NCI-H345 (cell line): ENCODE measurements around the gene ARSH.
"Not testable (repeated sequence)": the region's sequence is repeated elsewhere in the genome, so short reads cannot be mapped to it uniquely, and the experiment has no call there.

ENCODE experiments used
- DNase-seq: peaks from one replicate; lab custom pipeline; 2025; lab: John Stamatoyannopoulos, UW

The ARSH gene, protein sequence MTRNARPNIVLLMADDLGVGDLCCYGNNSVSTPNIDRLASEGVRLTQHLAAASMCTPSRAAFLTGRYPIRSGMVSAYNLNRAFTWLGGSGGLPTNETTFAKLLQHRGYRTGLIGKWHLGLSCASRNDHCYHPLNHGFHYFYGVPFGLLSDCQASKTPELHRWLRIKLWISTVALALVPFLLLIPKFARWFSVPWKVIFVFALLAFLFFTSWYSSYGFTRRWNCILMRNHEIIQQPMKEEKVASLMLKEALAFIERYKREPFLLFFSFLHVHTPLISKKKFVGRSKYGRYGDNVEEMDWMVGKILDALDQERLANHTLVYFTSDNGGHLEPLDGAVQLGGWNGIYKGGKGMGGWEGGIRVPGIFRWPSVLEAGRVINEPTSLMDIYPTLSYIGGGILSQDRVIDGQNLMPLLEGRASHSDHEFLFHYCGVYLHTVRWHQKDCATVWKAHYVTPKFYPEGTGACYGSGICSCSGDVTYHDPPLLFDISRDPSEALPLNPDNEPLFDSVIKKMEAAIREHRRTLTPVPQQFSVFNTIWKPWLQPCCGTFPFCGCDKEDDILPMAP

DNA sequence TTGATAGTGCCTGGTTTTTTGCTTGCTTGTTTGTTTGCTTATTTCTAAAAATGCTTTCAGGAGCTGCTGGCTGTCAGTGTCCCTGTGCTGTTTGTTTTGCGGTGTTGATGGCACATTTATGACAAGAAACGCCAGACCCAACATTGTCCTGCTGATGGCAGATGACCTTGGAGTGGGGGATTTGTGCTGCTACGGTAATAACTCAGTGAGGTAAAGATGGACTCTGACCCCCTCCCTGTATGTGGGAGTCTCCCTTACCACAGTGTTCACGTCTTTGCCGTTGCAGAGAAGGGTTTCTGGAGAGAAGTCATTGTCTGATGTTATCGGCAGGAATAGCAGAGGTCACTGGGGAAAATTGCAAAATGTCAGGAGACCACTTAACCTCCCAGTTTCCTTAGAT, at the start of gene ARSH:
Gene ARSH, plus strand, starts transcription at position 52 of the 400 bp plus-strand sequence. Its CDS starts 67 bp downstream, at position 119.
- no peak for DNase-seq

DNA sequence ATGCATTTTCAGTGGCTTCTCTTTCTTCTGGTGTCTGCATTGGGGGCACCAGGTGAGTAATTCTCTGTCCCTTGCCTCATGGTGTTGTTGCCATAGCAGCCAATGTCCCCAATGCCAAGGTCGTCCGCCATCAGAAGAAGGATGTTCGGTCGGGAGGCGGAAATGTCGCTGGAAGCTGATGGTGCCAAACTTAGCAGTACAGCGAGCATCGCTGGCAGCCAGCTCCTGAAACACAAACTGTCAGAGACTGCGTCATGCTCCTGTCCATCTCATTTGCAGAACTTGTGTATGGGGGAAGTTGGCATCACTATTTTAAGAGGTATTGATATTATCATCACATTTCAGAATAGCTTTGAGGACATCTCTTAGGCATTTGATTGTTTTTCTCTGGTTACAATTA, 48.1 kb upstream of the ARSH start:
- no peak for DNase-seq

DNA sequence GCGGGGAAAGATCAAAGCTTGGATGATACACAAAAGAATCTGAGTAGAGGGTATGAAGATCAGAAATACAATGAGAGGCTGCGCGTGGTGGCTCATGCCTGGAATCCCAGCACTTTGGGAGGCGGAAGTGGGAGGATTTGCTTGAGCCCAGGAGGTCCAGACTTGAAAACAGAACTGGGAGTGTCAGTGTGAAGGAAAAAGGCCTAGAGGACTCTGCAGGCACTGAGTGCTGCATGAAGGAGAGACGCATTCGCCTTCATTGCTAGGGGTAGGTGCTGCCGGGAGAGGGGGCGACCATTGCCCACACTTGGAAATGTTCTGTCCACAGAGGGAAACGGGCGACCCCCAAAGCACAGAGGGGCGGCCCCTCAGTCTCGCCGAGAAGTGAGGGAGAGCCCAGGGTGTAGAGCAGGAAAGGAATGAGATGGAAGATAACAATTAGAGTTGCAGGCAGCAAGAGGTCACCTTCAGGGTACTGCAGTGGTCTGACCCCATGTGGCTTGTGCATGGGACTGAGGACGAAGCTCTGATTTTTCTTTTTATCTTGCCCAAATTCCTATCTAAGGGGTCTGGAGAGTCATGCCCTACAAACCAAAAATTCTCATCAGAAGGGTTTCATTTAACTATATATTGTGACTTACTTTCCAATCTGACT, 45.4 kb upstream of the ARSH start:
- DNase-seq = no peak

DNA sequence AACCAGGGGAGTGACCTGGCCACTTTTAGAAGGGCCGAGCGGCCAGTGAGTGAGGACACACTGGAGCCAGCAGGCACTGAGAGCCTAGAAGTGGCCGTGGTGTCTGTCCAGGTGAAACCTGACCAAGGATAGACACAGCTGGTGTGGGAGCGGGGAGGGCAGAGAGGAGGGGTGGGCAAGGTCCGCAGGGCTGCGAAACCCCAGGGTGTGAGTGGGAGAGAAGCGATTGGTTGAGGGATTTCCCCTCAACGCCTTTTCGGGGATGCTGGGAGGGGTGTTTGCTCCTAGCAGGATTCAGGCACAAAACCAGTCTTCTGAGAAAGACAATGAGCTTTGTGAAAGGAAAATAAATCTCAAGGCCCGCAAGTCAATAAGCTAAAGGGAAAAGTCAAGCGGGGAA, 44.0 kb upstream of the ARSH start:
- no peak for DNase-seq

DNA sequence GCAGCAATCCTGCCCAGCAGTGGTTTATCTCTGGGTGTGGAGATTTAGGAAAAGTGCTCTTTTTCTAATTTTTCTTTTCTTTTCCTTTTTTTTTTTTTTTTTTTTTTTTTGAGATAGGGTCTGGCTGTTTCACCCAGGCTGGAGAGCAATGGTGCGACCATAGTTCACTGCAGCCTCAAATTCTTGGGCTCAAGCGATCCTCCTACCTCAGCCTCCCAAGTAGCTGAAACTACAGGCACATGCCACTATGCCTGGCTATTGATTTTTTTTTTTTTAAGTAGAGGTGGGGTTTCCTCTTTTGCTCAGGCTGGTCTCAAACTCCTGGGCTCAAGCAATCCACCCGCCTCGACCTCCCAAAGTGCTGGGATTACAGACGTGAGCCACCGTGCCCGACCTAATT, 42.9 kb upstream of the ARSH start:
- not testable (repeated sequence) for DNase-seq

DNA sequence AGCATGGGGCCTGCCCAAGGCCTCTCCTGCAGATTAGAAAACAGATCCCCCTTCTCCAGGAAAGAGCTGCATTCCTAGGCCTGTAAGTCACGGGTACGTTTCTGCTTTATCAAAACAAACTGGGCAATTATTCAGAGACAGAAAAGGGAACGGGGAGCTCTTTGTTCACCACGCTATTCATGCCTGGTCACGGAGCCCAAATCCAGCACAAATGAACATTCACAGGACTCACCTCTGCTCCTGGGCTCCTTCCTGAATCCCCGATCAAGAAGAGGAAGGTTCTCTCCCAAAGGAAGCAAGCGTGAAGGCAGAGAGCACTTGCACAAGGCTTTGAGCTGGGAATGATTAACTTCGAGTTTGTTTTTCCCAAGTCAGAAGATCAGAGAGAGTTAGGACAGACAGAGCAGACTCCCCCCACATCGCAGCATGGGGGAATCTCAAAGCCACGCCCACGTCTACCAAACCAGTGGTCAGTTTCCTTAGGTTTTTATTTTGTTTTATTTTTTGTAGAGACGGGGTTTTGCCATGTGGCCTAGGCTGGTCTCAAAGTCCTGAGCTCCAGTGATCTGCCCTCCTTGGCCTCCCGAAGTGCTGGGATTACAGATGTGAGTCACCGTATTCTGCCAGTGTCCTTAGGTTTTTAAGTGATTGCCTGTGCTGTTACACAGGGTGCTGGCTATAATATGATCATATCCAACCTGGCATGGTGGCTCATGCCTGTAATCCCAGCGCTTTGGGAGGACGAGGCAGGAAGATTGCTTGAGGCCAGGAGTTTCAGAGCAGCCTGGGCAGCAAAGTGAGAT, 42.2 kb upstream of the ARSH start:
- DNase-seq = not testable (repeated sequence)

DNA sequence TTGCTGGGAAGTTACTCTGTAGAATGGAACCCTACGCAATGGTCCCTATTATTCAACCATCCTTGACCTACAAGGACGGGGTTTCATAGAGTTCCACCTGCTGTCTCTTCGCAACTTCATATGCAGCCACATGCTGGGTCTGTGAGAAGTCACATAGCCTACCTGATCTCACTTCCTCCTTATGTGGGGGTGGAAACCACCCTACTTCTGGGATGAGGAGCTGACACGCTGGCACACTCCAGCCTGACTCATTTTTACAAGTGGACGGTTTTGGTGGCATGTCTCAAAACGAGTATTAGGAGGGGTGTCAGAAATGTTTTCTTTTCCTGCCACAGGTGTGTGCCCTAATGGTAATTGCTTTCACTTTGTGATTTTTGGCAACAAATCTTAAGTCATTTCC, 40.4 kb upstream of the ARSH start:
- no peak for DNase-seq

DNA sequence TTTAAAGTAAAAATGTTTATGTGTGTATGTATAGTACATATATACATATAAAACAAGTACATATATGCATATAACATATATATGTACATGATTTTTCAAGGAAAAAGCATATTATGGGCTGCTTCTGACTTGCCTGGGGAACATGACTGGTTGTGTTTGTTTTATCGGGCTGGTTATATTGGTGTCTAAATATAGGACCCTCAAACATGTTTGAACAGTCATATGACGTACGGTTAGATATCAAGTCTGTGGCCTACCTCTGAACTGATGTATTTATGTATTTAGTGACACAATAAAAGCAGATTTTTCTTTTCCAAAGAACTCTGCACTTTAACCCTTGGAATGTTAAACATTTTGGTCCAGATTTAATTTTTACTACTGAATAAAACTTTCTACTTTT, 39.3 kb upstream of the ARSH start:
- no peak for DNase-seq

DNA sequence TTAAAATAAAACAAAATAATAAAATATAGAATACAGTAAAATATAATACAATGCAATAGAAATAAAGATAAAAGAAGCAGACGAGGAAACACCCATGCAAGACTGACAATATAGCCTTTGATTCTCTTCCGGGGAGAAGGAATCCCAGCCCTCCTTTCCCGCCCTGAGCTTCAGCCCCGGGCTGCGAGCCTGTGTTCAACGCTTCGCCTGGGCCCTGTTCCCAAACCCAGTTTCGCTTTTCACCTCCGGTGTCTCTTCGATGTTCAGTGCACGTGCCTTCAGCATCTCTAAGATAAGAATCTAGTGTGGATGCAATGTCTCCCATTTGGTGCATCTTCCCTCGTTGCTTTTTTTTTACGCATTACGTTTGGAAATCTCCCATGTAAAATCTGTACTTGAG, 38.8 kb upstream of the ARSH start:
- DNase-seq = no peak

DNA sequence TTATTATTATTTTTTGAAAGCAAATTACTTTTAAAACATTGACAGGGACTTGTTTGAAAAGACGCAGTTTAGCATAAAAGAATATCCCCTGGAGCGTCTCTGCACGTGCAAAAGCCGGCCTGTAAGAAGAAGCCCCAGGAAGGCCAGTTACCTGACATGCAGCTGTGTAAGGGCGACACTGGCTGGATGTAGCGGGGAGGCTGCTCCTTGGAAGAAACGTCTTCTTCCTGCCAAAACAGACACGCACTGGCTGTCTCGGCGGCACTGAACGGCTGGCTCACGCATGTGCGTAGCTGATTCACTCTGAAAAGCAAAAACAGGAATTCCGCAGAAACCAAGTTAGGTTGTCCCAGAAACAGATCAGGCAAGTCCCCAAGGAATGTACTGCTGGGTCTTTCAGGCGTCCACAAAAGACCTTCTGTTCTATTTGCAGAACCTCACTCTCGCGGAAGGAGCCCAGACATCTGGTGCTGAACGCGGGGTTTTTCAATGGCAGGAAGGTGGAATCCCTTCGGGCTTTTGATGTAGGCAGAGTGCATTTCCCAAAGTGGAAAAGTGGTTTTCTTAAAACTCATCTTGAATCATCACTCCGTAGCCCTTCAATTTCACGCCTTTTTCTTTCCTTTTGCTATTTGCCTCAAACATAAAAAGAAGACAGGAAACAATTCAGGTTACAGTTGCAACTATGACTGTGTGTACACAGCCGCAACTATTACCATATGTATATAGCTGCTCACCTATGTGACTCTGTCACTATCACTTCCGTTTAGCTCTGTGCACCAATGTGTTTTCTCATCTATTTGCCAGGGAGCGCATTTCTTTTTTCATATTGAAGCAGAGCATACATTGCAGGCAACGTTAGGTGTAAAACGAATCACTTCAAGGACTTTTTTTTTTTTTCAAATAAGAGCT, 38.1 kb upstream of the ARSH start:
- DNase-seq = no peak

DNA sequence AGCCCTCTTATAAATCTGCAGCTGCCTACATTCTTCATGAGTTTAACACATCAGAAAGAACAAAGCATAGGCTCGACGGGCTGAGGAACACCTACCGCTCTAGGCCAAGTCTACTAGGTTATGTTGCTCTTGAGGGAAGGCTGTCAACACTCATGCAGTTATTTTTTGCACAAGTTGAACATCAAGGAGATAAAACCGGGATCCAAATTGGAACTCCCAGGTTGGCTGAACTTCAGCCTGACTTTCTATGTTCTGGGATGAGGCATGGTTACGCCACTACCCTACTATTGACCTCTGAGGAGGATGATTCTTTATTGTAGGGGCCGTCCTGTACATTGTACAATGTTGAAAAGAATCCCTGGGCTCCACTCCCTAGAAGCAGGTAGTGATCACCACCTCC, 37.3 kb upstream of the ARSH start:
- DNase-seq = no peak

DNA sequence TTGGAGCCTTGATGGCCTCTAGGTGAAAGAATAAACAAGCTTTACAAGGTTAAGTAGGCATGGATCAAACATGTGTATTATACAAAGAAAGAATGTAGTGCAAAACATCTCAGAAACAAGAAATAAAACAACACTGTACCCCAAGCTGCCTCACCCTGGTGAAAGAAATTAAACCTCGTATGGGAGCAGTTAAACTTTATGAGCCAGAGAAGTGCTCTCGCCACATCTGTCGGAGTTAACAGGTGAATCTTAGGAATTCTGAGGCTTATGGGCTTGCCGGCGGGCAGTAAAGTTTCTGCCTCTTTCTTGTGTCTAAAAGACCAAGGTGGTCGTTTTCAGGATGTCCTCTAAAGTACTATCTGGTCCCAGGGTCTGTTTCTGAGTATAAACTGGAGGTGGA, 34.0 kb upstream of the ARSH start:
- no peak for DNase-seq

DNA sequence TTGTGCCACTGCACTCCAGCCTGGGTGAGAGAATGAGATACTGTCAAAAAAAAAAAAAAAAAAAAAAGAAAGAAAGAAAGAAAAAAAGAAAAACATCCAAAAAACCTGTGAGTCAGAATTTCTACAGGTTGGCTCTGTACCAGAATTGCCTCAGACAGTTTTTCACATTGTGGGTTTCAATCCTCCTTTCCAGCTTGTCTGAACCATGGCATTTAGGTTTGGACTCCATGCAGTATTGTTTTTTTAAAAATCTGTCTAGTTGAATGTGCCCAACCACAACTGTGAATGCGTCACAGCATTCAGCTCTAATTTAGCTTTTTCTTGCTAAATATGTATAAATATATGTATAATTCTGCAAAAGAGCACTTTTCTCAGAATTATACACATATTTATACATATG, 31.4 kb upstream of the ARSH start:
- DNase-seq = no peak

DNA sequence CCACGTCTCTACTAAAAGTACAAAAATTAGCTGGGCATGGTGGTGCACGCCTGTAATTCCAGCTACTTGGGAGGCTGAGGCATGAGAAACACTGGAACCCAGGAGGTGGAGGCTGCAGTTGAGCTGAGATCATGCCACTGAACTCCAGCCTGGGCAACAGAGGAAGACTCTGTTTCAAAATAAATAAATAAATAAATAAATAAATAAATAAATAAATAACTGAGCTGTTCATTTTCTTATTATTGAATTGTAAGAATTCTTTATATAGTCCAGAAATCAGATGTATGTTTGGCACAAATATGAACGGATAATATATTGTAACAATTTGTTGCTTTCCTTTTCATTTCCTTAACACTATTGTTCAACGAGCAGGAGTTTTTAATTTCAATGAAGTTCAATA, 27.7 kb upstream of the ARSH start:
- not testable (repeated sequence) for DNase-seq

DNA sequence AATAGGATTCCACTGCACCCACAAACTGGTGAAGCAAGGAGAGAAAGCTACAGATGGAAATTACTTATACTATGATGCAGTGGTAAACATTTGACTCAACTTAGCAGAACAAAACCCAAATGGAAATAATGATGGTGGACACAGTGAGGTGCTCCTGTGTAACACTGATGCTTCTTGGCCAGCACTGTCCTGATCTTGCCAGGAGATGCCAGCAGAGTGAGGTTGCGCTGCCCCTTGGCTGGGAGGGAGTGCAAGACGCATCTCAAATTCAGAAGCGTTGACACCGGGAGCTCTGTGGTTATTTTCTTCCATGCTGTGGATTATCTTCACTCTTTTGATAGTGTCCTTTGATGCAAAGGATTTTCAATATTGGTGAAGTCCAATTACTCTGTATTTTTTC, 22.0 kb upstream of the ARSH start:
- DNase-seq = no peak

DNA sequence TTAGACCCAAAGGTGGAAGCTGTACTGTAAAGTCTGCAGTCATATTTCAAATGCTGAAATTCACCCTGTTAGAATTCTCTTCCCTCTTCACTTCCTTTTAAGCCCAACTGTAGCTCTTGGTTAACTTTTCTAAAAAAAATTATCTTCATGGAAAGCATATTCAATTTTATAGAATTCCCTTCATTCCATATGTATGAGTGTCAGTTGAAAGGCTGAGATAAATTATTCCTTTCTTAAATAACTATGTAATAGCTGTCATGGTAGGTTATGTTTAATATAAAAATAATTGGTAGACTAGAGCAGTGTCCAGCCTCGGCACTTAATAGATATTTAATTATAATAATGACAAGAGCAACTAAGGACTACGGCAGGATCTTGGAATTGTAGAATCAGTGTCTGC, 16.8 kb upstream of the ARSH start:
- DNase-seq = no peak

DNA sequence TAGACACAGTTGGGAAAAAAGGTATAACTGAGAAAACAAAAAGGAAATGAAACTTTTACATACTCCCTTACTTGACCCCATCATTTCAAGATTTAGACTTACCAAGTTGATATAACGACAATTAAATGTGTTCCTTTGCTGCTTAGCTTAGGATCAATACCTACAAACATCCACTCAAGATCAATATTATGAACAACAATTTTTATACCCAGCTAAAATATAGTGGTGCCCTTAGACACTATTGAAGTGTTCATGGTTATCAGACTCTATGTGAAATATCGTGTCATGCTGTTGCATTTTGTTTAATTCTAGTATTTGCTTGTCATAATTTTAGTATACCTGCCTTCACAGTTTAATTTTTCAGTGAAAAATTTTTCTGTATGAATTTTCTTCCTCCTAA, 4.2 kb downstream of the ARSH start:
- DNase-seq = no peak

DNA sequence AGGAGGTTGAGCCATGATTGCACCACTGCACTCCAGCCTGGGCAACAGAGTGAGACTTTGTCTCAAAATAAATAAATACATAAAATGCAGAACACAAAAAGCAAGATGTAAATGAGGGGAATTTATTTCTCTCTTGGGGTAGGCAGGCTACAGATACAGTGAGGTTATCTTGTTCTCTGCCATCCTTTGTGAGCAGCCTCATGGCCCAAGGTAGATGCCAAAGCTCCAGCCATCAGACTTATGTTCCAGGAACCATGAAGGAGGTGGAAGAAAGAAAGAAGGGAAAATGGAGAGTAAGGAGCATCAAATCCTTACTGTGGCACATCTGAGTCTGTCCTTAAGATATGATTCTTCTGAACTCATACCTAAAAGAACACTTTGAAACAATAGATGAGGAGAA, 11.1 kb downstream of the ARSH start:
- no peak for DNase-seq

DNA sequence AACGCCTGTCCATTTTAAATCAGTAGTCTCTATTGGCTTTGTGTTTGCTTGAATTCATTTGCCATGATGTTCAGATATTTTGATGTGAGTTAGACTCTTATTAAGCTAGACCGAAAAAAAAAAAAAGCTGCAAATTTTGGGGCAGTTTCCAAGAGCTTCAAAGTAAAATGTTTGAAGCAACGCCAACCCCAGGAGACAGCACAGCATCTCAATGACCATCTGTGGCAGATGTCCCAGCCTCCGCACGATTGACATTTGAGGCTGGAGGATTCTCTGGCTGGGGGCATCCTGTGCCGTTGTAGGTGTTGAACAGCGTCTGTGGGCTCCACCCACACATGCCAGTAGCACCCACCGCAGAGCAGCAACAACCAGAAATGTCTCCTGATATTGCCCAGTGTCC, 17.8 kb downstream of the ARSH start:
- no peak for DNase-seq

DNA sequence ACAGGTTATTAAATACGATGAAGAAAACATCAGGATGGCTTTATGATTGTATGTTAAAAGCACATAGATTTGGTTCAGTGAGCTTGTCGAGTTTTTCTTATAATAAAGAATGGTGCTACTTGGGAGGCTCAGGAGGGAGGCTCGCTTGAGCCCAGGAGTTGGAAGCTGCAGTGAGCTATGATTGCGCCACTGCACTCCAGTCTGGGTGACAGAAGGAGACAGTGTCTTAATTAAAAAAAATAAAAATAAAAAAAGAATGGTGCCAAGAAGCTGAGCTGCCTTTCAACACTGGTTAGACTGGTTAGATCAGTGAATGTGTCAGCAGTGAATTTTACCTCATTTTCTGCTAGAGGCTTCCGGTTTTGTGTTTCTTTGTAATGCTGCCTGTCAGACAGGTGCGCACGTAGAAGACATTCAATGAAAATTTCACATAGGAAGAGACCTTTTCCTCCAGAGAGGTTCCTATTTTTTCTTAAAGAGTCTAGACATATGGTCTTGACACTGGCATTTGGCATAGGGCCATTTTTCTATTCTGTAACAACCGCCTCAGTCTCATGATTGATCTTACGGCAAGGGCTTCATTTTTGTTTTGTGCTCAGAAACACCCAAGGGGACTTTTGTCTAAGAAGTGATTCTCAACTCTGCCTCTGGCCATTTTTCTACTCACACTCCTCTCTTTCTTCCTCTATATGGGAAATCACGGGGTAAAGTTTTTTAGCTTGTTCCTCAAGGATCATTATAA, 19.9 kb downstream of the ARSH start:
- DNase-seq = no peak

DNA sequence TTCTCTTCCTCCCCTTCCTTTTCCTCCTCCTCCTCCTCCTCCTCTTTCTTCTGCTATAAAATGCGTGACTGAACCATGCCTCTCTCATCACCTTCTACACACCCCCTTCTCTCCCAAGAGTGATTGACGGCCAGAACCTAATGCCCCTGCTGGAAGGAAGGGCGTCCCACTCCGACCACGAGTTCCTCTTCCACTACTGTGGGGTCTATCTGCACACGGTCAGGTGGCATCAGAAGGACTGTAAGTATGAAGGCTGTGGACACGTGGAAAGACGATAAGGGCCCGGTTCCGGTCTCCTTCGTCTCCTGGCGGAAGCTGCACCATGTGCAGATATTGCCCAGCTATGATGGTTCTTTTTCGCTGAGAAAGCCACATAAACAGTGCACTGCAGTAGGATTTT, 22.8 kb downstream of the ARSH start:
- DNase-seq = no peak
